GM19193 (cell line): ENCODE results near the gene TRIM24.

Source experiments
- POLR2A ChIP-seq: IDR thresholded peaks from 4 replicates; pipeline ENCODE4 v1.6.1; 2011; ENCODE audit not compliant: insufficient read depth, insufficient read length; ENCODE audit errors: extremely low read depth

Gene TRIM24

DNA sequence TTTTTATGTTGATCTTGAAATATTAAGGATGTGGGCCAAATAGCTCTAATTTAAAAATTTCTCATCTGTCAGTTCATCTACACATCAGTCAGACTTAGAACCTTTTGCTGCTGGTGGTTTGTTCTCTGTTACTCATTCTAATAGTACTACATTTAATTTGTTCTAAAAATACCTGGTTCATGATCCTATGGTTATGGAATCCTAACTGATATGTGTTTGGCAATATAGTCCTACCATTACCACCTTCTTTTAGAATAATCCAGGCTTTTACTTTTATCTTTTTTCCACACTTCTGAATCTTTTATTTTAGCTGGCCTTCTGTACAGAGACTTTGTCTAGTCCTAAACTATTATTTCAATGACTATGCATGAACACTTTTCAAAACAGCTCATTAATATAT lies 124.2 kb downstream of the TRIM24 start:
- TF ChIP-seq POLR2A: no peak

DNA sequence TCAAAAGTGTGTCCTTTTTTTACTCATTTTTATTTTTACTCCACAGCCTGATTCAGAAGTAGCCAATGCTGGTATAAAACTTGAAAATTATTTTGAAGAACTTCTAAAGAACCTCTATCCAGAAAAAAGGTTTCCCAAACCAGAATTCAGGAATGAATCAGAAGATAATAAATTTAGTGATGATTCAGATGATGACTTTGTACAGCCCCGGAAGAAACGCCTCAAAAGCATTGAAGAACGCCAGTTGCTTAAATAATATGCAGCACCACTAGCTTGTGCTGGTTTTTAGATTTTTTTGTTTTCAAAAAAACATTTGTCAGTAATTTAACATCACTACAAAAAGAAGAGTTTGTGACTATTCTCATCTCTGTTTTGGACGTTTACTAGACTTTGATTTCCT lies 124.6 kb downstream of the TRIM24 start:
- no peak for TF ChIP-seq POLR2A

DNA sequence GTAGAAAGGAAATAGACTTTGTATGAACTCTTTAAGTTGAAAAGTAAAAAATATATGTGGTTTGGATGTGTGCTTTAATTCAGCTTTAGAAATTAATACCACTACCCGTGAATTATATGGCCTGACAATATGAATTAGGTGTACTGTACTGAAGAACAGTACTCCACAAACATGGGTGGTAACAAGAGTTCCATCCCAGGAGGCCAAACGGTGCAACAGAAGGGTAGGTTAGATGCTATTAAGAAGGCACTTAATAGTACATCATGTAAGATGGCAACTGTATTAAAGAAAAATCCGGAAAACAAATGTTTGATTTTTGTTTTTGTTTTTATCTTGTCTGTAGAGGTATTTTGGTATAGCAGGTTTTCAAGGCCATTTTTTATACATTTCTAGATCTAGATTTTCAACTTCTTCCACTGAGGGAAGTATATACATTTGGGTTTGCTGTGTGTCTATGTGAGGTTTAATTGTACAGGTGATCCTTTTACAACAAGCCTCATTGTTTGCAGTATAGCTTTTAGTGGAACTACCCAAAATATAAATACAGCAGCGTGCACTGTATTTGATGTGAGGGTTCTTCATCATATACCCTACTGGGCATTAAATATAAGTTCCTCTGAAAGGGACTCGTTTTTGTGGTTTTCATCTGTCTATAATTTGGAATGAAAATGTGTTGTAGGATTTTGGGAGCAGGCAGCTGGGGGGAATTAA lies 125.4 kb downstream of the TRIM24 start:
- TF ChIP-seq POLR2A: no peak

DNA sequence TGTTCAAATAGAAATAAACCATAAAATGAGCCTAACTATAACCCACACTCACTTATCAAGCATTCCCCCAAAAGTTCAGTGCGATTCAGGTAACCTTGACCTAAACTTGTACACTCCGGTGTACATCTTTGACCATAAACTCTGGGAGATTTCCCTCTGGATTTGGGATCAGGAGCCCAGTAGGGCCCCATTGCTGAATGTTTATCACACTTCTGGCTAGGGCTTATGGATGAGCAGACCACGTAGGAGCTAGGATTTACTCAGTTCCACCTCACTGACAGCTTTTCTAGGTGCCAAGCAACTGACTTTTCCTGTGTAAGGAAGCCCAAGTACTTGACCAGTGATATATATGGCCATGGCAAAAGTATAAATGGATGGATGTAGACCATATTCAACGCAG lies 127.4 kb downstream of the TRIM24 start:
- TF ChIP-seq POLR2A: no peak

DNA sequence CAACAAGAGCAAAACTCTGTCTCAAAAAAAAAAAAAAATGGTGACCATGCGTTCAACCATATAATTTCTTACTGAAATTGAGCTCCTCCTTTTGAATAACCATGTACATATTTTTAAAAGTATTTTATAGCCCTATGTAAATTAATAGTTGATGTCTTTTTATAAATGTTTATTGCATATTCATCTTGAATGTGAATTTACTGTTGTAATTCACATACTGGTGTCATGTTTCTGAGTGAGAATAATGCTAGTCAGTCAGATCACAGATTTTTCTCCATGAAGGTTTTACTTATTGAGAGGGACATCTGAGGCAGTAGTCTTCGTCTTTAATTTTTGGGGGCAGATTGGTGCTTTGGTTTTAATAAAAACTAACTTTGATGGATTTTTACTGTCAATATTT lies 128.9 kb downstream of the TRIM24 start:
- TF ChIP-seq POLR2A: no peak

DNA sequence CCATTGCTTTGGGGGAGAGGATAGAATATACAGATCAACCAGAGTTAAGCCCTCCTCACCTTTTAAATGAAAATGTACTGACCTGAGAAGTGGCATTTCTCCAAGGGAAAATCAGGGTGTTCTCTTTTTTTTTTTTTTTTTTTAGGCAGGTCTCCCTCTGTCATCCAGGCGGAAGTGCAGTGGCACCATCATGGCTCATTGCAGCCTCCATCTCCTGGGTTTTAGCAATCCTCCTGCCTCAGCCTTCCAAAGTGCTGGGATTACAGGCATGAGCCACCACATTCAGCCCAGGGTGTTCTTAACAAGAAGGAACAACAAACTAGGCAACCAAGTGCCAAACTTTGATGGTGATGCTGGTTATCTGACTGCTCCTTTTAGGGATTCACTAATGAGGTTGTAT lies 130.1 kb downstream of the TRIM24 start:
- TF ChIP-seq POLR2A: no peak

DNA sequence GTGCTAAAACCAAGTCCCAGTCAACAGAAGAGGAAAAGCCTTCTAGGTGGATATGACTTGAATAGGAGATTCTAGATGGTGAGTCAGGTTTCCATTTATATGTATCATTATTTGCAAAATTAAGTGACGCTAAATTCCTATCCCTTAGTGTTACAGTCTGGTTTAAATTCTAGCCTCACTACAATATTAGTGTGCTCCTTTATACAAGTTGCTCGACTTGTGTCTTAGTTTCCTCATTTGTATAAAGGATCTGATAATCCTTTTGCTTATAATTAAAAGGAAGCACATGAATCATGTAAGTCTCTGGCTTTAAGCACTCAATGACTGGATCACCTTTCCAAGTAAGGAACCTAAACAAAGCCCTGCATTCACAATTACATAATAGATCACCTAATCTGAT lies 135.4 kb downstream of the TRIM24 start:
- TF ChIP-seq POLR2A: no peak

DNA sequence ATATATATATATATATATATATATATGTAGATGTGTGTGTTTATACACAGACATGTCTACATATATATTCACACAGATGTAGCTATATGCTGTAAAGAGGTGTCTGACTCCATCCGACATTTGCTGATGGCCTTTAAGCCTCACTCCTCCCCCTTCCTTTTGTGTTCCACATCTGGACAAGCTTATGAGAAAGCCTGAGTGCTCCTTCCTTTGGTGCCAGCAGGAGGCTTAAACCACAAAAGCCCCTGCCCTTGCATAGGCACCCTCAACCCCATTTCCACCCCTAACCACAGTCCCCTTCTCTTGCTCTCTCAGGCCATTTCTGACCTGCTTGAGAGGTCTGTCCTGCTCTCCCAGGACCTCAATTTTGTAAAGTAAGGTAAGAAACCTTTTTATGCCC lies 142.4 kb downstream of the TRIM24 start:
- TF ChIP-seq POLR2A: no peak

DNA sequence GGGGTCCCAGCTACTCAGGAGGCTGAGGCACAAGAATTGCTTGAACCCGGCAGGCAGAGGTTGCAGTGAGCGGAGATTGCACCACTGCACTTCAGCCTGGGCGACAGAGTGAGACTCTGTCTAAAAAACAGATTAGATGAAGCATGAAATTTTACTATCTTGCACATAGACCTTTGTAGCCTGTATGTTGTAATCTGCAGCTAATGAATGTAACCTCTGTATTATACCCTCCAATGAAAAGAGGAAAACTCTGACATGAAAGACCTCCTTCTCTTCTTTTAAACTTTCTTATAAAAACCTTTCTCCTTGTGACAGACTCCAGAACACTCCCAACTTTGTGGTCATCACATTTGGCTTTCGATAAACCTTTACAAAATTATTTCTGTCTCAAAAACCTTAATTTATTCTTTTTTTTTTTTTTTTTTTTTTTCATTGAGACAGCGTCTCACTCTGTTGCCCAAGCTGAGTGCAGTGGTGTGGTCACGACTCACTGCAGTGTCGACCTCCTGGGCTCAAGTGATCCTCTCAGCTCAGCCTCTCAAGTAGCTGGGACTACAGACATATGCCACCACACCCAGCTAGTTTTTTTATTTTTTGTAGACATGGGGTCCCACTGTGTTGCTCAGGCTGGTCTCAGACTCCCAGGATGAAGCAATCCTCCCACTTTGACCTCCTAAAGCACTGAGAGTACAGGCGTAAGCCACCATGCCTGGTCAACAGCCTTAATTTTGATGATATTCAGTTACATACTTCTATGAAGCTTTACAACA lies 143.7 kb downstream of the TRIM24 start:
- TF ChIP-seq POLR2A: no peak

DNA sequence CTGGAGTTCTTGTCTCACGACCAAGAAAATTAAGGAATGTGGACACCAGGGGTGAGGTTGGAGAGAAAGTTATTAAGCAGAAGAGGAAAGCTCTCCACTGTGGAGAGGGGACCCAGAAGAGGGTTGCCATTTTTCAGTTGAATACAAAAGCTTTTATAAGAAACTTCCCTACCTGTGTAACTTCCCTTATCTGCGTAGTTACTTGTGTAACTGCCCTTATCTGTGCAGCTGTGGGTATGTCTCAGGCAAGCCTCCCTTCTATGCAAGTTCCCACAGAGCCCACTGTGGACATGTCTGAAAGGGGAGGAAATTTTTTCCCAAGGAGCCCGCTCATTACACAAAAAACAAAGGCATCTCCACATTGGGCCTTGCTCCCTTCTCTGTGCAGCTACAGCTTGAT lies 146.2 kb downstream of the TRIM24 start:
- no peak for TF ChIP-seq POLR2A

DNA sequence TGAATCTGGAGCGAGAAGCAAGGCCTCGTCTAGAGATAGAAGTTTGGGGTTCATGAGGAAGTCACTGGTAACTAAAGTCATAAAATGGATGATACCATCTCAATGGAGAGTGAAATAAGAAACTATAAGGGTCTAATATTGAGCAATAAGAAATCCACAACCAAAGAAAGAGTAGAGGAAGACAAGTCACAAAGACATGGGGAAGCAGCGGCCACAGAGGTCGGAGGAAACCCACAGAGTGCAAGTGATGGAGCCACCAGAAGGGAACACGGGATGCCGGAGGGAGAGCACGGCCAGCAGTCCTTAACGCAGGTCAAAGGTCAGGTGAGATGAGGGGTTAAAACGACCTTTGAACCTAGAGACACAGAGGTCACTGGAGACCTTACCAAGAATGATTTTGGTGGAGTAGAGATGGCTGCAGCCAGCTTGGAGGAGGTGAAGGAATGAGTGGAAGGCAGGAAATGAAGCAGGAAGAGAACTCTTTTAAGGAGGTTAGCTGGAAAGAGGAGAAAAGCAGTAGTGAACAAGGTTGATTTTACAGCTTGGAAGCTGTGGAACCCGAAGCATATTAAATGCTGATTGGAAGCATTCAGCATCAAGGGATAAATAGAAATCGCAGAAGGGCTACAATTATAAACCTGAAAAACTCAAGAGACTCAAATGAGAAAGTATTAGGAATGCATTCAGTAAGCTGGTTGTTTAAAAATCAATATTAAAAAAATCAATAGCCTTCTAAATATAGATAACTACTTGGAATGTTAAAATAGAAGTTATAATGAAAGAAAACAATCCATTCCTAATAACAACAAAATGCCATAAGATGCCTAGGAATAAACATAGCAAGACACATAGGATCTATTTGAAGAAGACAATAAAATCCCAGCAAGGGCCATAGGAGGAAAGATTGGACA lies 147.4 kb downstream of the TRIM24 start:
- TF ChIP-seq POLR2A: no peak

DNA sequence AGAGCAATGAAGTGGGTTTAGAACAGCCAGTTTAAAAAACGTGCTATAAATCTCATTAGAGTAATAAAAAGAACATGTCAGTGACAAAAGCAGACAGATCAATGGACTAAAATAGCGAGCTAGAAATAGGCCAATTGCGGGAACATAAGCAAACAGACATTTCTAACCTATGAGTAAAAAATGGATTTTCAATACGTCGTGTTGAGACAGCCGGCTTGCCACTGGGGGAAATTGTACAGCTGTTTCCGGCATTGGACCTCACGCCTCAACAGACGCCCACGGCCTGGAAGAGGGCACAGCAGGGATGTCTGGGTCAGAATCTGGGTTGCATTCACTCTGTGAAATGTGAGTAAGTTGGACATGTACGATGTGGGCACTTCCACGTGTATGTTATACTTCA lies 148.2 kb downstream of the TRIM24 start:
- no peak for TF ChIP-seq POLR2A

DNA sequence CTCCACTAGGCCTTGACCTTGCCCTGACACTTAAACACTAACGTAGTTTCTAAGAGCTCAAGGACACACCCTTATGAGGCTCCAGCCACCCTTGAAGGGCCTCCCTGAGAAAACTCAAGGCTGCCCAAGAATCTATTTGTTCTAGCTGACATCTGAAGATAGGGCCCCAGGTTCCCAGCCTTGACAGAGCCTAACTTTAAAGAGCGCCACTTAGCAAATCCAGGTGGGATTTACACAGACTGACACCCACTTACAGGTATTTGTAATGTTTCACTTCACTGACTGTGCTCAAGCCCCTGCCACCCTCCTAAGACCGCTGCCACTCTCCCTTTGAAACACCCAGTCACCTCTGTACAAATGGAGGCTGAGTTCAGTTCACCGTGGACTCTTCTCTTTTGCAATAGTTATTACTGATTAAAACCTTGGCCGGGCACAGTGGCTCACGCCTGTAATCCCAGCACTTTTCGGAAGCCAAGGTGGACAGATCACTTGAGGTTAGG lies 150.7 kb downstream of the TRIM24 start:
- TF ChIP-seq POLR2A: no peak

DNA sequence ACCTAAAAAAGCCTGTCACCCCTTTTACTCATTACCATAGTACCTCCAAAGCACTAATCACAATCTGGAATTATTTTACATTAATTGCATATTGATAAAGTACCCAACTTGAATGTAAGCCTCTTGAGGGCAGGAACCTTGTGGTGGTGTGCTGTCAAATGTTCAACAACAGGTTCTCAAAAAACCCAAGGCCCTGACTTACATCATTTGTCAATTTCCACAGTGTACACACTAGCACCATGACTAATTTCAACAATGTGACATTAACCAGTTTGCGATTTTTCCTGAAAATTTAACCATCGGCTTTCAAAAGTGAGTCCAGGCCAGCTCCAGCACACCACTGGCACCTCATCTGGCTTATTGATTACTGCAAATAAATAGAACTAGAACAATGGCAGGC lies 153.6 kb downstream of the TRIM24 start:
- TF ChIP-seq POLR2A: no peak

DNA sequence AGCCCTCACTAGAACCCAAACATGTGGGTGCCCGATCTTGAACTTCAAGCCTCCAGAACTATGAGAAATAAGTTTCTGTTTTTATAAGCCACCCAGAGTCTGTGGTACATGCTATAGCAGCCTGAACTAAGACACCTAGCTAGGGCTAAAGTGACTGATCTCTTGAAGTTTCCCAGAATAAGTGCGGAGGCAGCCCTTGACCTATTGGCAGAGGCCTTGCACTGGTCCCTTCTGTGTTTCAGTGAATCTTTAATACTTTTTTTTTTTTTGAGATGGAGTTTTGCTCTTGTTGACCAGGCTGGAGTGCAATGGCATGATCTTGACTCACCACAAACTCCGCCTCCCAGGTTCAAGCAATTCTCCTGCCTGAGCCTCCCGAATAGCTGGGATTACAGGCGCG lies 156.0 kb downstream of the TRIM24 start:
- no peak for TF ChIP-seq POLR2A
